Colonic mucosa (tissue), 4 donors: ENCODE results near the gene ZNF787. TPM values are rescaled to one million over a fixed set of nuclear protein-coding genes. Genes with fewer than 3 reads are reported as not detected.
"Not testable (repeated sequence)": the region's sequence is repeated elsewhere in the genome, so short reads cannot be mapped to it uniquely, and the experiment has no call there.

Source experiments
- DNase-seq: peaks from one replicate; pipeline ENCODE4 v3.0.0-alpha.2; 2020
- H3K27ac ChIP-seq: fragments of 200-600 bp; one replicate; pipeline ENCODE4 v1.8.0; 2021
- H3K27me3 ChIP-seq: fragments of 200-600 bp; one replicate; pipeline ENCODE4 v1.8.0; 2021
- H3K36me3 ChIP-seq: fragments of 200-600 bp; one replicate; pipeline ENCODE4 v1.8.0; 2021
- H3K4me1 ChIP-seq: fragments of 200-600 bp; one replicate; pipeline ENCODE4 v1.8.0; 2021; ENCODE audit warnings: mild to moderate bottlenecking
- H3K4me3 ChIP-seq: fragments of 200-600 bp; one replicate; pipeline ENCODE4 v1.8.0; 2021
- H3K9ac ChIP-seq, 2 donors: one replicate each; pipeline ENCODE4 v1.7.0; 2013; ENCODE audit warnings: control low read depth in 2 of 2, low read depth in 2 of 2, low read length in 2 of 2
- H3K9me3 ChIP-seq: fragments of 200-600 bp; one replicate; pipeline ENCODE4 v1.8.0; 2021
- intact Hi-C: fragments of 100-400 bp; cut with DNase I; formaldehyde crosslinking; loops from one replicate; pipeline ENCODE4 v1.14.1; 2022
- total RNA-seq, 2 donors: library from RNA; stranded (reverse); fragmentation: NEBNext Ultra II Directional in 1 of 2; extraction: Animal tissue kit (Norgen Biotek cat#: 25700) in 1 of 2; gene quantifications; one replicate each; pipeline ENCODE4 v1.2.1, GENCODE V29; 2021
- TF ChIP-seq, protein P1 (sequence below): fragments of 200-600 bp; IDR thresholded peaks from one replicate; pipeline ENCODE4 v1.8.0; 2022; ENCODE audit warnings: antibody characterized with exemption, mild to moderate bottlenecking
- donor health status: healthy.
- donor health status: DM: no; HTN: no; CAD: no.
- donor health status: DM: no; HTN: no; CAD: no.

The ZNF787 gene
- total RNA-seq, 2 donors from 2014 or later: 52.1 to 69.2 TPM

GRCh38 chr19:56107626-56108351 is 13.3 kb downstream of the ZNF787 start:
- H3K36me3 ChIP-seq: no peaks in the 10 kb centered on the region
- TF ChIP-seq, protein P1, sequence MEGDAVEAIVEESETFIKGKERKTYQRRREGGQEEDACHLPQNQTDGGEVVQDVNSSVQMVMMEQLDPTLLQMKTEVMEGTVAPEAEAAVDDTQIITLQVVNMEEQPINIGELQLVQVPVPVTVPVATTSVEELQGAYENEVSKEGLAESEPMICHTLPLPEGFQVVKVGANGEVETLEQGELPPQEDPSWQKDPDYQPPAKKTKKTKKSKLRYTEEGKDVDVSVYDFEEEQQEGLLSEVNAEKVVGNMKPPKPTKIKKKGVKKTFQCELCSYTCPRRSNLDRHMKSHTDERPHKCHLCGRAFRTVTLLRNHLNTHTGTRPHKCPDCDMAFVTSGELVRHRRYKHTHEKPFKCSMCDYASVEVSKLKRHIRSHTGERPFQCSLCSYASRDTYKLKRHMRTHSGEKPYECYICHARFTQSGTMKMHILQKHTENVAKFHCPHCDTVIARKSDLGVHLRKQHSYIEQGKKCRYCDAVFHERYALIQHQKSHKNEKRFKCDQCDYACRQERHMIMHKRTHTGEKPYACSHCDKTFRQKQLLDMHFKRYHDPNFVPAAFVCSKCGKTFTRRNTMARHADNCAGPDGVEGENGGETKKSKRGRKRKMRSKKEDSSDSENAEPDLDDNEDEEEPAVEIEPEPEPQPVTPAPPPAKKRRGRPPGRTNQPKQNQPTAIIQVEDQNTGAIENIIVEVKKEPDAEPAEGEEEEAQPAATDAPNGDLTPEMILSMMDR: no peak
- peaks cover 44% of the 10 kb centered on the region for H3K4me1 ChIP-seq
- peak overlapping the region in 1 of 2 donors; percentile 85 for H3K9ac ChIP-seq
- no peak for DNase-seq
- H3K9me3 ChIP-seq: no peaks in the 10 kb centered on the region
- no peaks in the 10 kb centered on the region for H3K27me3 ChIP-seq
- H3K4me3 ChIP-seq: no peak overlapping the region
- H3K27ac ChIP-seq: no peak overlapping the region
- intact Hi-C loops: loop anchor here (5.0 kb wide), 1 partner anchor 35 kb away; the partner anchor contains the start of gene ZNF444

DNA sequence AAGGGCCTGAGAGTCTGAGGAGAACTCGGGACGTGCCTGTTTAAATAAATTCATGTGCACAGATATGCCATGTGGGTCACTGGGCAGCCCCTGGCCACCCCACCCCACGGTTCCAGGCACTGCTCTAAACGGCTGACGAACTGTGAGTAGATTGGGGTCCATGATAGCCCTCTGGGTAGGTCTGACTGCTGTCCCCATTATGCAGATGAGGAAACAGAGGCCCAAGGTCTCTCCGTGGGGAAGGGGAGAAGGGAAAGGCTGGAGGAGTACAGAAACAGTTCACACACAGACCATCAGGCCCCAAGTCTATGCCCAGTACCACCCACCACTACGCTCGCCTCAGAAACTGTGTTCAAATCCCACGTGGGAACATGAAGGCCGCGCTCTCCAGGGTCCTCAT is 14.1 kb downstream of the ZNF787 start:
- TF ChIP-seq, protein P1: no peak
- H3K27ac ChIP-seq: peak overlapping the region; percentile 75
- H3K9me3 ChIP-seq: no peaks in the 10 kb centered on the region
- DNase-seq: no peak
- intact Hi-C loops: loop anchor here (5.0 kb wide), 1 partner anchor 35 kb away; the partner anchor contains the start of gene ZNF444
- no peaks in the 10 kb centered on the region for H3K27me3 ChIP-seq
- H3K9ac ChIP-seq: peak overlapping the region in 1 of 2 donors; percentile 85
- peaks cover 43% of the 10 kb centered on the region for H3K4me1 ChIP-seq
- H3K4me3 ChIP-seq: no peak overlapping the region
- H3K36me3 ChIP-seq: no peaks in the 10 kb centered on the region

GRCh38 chr19:56106397-56106849 is 14.7 kb downstream of the ZNF787 start:
- TF ChIP-seq, protein P1: no peak
- intact Hi-C loops: loop anchor here (5.0 kb wide), 1 partner anchor 36 kb away; the partner anchor contains the start of gene ZNF444
- Histone ChIP-seq H3K9me3 (no peaks in the 10 kb centered on the region), H3K9ac (peak overlapping the region; percentile 31 to 85), H3K27ac (peak overlapping the region; percentile 75), H3K27me3 (no peaks in the 10 kb centered on the region), H3K4me1 (peaks cover 37% of the 10 kb centered on the region), H3K36me3 (no peaks in the 10 kb centered on the region), H3K4me3 (no peak overlapping the region)
- DNase-seq: peak; percentile 80

- peak overlapping the region; percentile 20 for H3K4me3 ChIP-seq
- H3K4me1 ChIP-seq: peaks cover 32% of the 10 kb centered on the region
- not testable (repeated sequence) for DNase-seq, H3K9me3 ChIP-seq, H3K27me3 ChIP-seq, H3K36me3 ChIP-seq
- intact Hi-C loops: loop anchor here (2.0 to 5.0 kb wide), 2 partner anchors 36 to 67 kb away; partner anchors contain the start of gene ZNF444
- peak overlapping the region; percentile 61 to 85 for H3K9ac ChIP-seq
- peak overlapping the region; percentile 75 for H3K27ac ChIP-seq
These were observed 15.2 kb downstream of the ZNF787 start for GRCh38 chr19:56105831-56106396.

DNA sequence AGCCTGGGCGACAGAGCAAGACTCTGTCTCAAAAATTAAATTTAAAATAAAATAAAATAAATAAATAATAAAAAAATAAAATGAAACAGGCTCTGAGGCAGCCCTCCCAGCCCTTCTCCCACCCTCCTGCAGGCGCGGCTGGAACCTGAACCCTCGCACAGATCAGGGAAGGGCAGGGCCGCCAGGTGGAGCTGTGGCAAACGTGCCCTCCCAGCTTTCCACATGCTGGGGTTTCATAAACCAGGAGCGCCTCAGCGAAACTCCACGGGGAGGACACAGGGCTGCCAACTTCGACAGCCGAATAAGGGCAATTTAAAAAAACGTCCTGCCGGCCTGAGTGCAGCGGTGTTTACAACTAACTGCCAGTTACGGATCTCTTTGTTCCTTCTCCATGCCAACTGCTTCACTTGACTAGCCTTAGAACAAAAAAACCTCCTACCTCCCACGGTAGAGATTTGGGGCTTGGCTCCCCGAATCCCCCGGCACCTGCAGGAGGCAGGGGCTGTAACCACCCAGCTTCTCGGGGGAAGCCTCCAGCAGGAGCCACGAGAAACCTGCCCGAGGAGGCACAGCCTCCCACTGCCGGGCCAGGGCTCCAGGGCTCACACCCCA is 15.9 kb downstream of the ZNF787 start:
- DNase-seq: peak; percentile 92
- Histone ChIP-seq H3K27ac (peak overlapping the region; percentile 75), H3K9ac (peak overlapping the region; percentile 61 to 85), H3K4me3 (peak overlapping the region; percentile 20), H3K36me3 (no peaks in the 10 kb centered on the region), H3K9me3 (no peaks in the 10 kb centered on the region), H3K27me3 (no peaks in the 10 kb centered on the region), H3K4me1 (peaks cover 25% of the 10 kb centered on the region)
- intact Hi-C loops: loop anchor here (2.0 to 5.0 kb wide), 2 partner anchors 37 to 68 kb away; partner anchors contain the start of gene ZNF444
- TF ChIP-seq, protein P1: peak; percentile 69
